CD14-positive monocyte (primary cell): Measurements from ENCODE around the gene HMGCS2. TPM values are rescaled to one million over a fixed set of nuclear protein-coding genes. Genes with fewer than 3 reads are reported as not detected.

ENCODE experiments used
- DNase-seq, 3 donors: peaks; one replicate each; pipeline ENCODE4 v3.0.0-alpha.2; 2011 to 2022
- H2AFZ ChIP-seq: 2 replicates; pipeline ENCODE4 v1.6.0; 2012; ENCODE audit warnings: mild to moderate bottlenecking, low read depth, low read length, inconsistent platforms; ENCODE audit not compliant: insufficient read depth, poor library complexity, severe bottlenecking
- H3K27ac ChIP-seq, 2 donors: 1 replicate in 1 of 2; 2 replicates in 1 of 2; pipeline ENCODE4 v1.5.1; 2012 to 2013; ENCODE audit warnings: low read length in 2 of 2, control low read depth in 1 of 2, inconsistent platforms in 1 of 2, low read depth in 1 of 2, mild to moderate bottlenecking in 1 of 2
- H3K27me3 ChIP-seq, 2 donors: one replicate each; pipeline versions ENCODE4 v1.6.0 to v1.6.1; 2011 to 2013; ENCODE audit warnings: low read length in 2 of 2; ENCODE audit not compliant: control insufficient read depth in 2 of 2, insufficient read depth in 2 of 2
- H3K36me3 ChIP-seq, 2 donors: replicated peaks in 1 of 2; 1 replicate in 1 of 2; 2 replicates in 1 of 2; pipeline versions ENCODE4 v1.5.1 to v1.6.1; 2012 to 2013; ENCODE audit warnings: low read length in 2 of 2, control low read depth in 1 of 2, inconsistent platforms in 1 of 2, mild to moderate bottlenecking in 1 of 2; ENCODE audit not compliant: insufficient read depth in 2 of 2, control insufficient read depth in 1 of 2
- H3K4me1 ChIP-seq, 2 donors: 1 replicate in 1 of 2; 2 replicates in 1 of 2; pipeline versions ENCODE4 v1.5.1 to v1.6.1; 2012 to 2013; ENCODE audit warnings: low read length in 2 of 2, control low read depth in 1 of 2, inconsistent platforms in 1 of 2, mild to moderate bottlenecking in 1 of 2, moderate library complexity in 1 of 2; ENCODE audit not compliant: insufficient read depth in 2 of 2, control insufficient read depth in 1 of 2
- H3K4me2 ChIP-seq: replicated peaks from 2 replicates; pipeline ENCODE3; 2012; ENCODE audit warnings: low read length, moderate library complexity, mild to moderate bottlenecking; ENCODE audit not compliant: poor library complexity, severe bottlenecking; ENCODE audit errors: extremely low read depth
- H3K4me3 ChIP-seq, 3 experiments: fragments of 200-600 bp in 1 of 3; sonication (generic) in 1 of 3; replicated peaks in 1 of 3; 1 replicate in 2 of 3; 2 replicates in 1 of 3; pipeline ENCODE4 v1.5.1; 2011 to 2013; ENCODE audit warnings: low read length in 3 of 3, mild to moderate bottlenecking in 3 of 3, control low read depth in 2 of 3, low read depth in 2 of 3, inconsistent platforms in 1 of 3, moderate library complexity in 1 of 3
- H3K79me2 ChIP-seq: 2 replicates; pipeline ENCODE4 v1.6.0; 2012; ENCODE audit warnings: mild to moderate bottlenecking, control low read depth, inconsistent platforms, low read length, moderate library complexity; ENCODE audit not compliant: insufficient read depth
- H3K9ac ChIP-seq: 2 replicates; pipeline ENCODE4 v1.6.0; 2017; ENCODE audit warnings: low read length, mild to moderate bottlenecking; ENCODE audit not compliant: insufficient read depth, poor library complexity, severe bottlenecking
- H3K9me3 ChIP-seq, 2 donors: replicated peaks in 1 of 2; 1 replicate in 1 of 2; 2 replicates in 1 of 2; pipeline versions ENCODE4 v1.5.1 to v1.6.1; 2012 to 2013; ENCODE audit warnings: low read length in 2 of 2, control low read depth in 1 of 2; ENCODE audit not compliant: control insufficient read depth in 1 of 2, insufficient read depth in 1 of 2
- H4K20me1 ChIP-seq: 2 replicates; pipeline ENCODE4 v1.6.0; 2012; ENCODE audit warnings: mild to moderate bottlenecking, low read length, control low read depth, moderate library complexity; ENCODE audit not compliant: insufficient read depth
- H3K27ac Mint-ChIP-seq, 7 donors: one replicate each; pipeline ENCODE4 v1.8.0; 2020; ENCODE audit warnings: mild to moderate bottlenecking in 7 of 7, mixed read lengths in 7 of 7, moderate library complexity in 6 of 7, inconsistent platforms in 2 of 7
- H3K27me3 Mint-ChIP-seq, 3 donors: one replicate each; pipeline ENCODE4 v1.8.0; 2021 to 2022; ENCODE audit warnings: low read depth in 3 of 3, mild to moderate bottlenecking in 3 of 3, mixed read lengths in 3 of 3, moderate library complexity in 3 of 3, inconsistent platforms in 1 of 3
- H3K36me3 Mint-ChIP-seq, 2 donors: one replicate each; pipeline ENCODE4 v1.8.0; 2020; ENCODE audit warnings: mixed read lengths in 2 of 2, inconsistent platforms in 1 of 2, mild to moderate bottlenecking in 1 of 2
- H3K4me1 Mint-ChIP-seq: one replicate; pipeline ENCODE4 v1.8.0; 2020; ENCODE audit warnings: mild to moderate bottlenecking, mixed read lengths
- H3K4me3 Mint-ChIP-seq, 2 donors: one replicate each; pipeline ENCODE4 v1.8.0; 2020; ENCODE audit warnings: mild to moderate bottlenecking in 2 of 2, mixed read lengths in 2 of 2, moderate library complexity in 1 of 2
- H3K9me3 Mint-ChIP-seq, 7 donors: one replicate each; pipeline ENCODE4 v1.8.0; 2020 to 2022; ENCODE audit warnings: mixed read lengths in 7 of 7, mild to moderate bottlenecking in 6 of 7, moderate library complexity in 6 of 7, inconsistent platforms in 2 of 7
- CTCF ChIP-seq: fragments of 200-600 bp; IDR thresholded peaks from one replicate; pipeline ENCODE4 v1.8.0; 2022; ENCODE audit warnings: antibody characterized with exemption, mild to moderate bottlenecking
- WGBS: methylation state at CpG from one replicate; pipeline ENCODE4 v1.1.5; 2013; ENCODE audit warnings: missing lambda C conversion rate; ENCODE audit not compliant: insufficient coverage; 5-methylcytosine and 5-hydroxymethylcytosine counted together
- intact Hi-C, 2 donors: fragments of 100-400 bp; cut with micrococcal nuclease; formaldehyde crosslinking; loops; one replicate each; pipeline versions ENCODE4 v1.15.0 to v1.15.1; 2023
- polyA plus RNA-seq, 3 donors: library from polyadenylated mRNA; depleted of rRNA in 1 of 3; unstranded in 2 of 3; stranded (reverse) in 1 of 3; fragments of 300-500 nt in 2 of 3; fragments of >200 nt in 1 of 3; fragmentation: Illumina TruSeq in 2 of 3; gene quantifications; 1 replicate in 2 of 3; 2 replicates in 1 of 3; pipeline ENCODE4 v1.2.3, GENCODE V29; 2012 to 2021

HMGCS2 gene
- polyA plus RNA-seq, 3 donors, result not detected

GRCh38 chr1:119700326-119700725 lies 68.4 kb downstream of the HMGCS2 start:
- peaks cover 9% of the 10 kb centered on the region for H3K4me1 Mint-ChIP-seq
- Histone ChIP-seq H3K9me3 (peaks cover 9 to 24% of the 10 kb centered on the region in 2 donors), H3K9ac (no peak overlapping the region), H3K4me1 (no peaks in the 10 kb centered on the region), H4K20me1 (no peaks in the 10 kb centered on the region), H3K79me2 (no peaks in the 10 kb centered on the region), H2AFZ (no peak overlapping the region), H3K4me3 (no peak overlapping the region), H3K27ac (no peak overlapping the region), H3K27me3 (no peaks in the 10 kb centered on the region), H3K4me2 (no peak overlapping the region), H3K36me3 (no peaks in the 10 kb centered on the region)
- H3K9me3 Mint-ChIP-seq, result peaks cover 22 to 30% (median 27%) of the 10 kb centered on the region in 7 donors
- no peak overlapping the region for H3K27ac Mint-ChIP-seq
- DNase-seq, result no peak
- peaks cover 2 to 3% (median 2%) of the 10 kb centered on the region in 3 donors for H3K27me3 Mint-ChIP-seq
- 40% methylated on average over 1 of the region's 2 CpGs for WGBS
- no peak for TF ChIP-seq CTCF
- H3K4me3 Mint-ChIP-seq, result no peak overlapping the region
- intact Hi-C loops, result no loop called here
- H3K36me3 Mint-ChIP-seq, result peaks cover 0 to 2% of the 10 kb centered on the region in 2 donors

Other genes starting within 250 kb of the HMGCS2 start
- 1 to 10 TPM in 1 of 3 donors, under 1 TPM in 2; 0.37 to 3.1 (median 0.49) TPM for gene ZNF697, start 120.6 kb downstream of the HMGCS2 start, polyA plus RNA-seq
- gene PHGDH, start 57.0 kb downstream of the HMGCS2 start, polyA plus RNA-seq, result under 1 TPM; 0.09 to 0.44 (median 0.20) TPM
- not detected for gene REG4, start 42.6 kb upstream of the HMGCS2 start, polyA plus RNA-seq
- gene ADAM30, start 127.6 kb upstream of the HMGCS2 start, polyA plus RNA-seq, result not detected